ENCODE measurements around the gene JUNB. TPM values are rescaled to one million over a fixed set of nuclear protein-coding genes. Genes with fewer than 3 reads are reported as not detected.

JUNB gene
- polyA plus RNA-seq, 1 of the 3 experiments (the other 2 are of a cell fraction) = 224 TPM

- peaks cover 12% of the 10 kb centered on the region; the same call in 1 of the 2 replicates for H3K27me3 ChIP-seq (ENCODE audit: insufficient read depth)
- H3F3A ChIP-seq (replicated peaks; ENCODE audit: insufficient read depth) = peaks cover 15% of the 10 kb centered on the region
- peak; percentile 94 for DNase-seq
- H2AFZ ChIP-seq (ENCODE audit: low read depth) = peak overlapping the region; percentile 73
- H3K9ac ChIP-seq = no peak overlapping the region
- H3K4me1 ChIP-seq (ENCODE audit: control insufficient read depth in 1 of 2, insufficient read depth in 2 of 2, low read depth in 1 of 2, low read length in 1 of 2) = no peaks in the 10 kb centered on the region; a peak in 1 of 4 replicates
- H3K79me2 ChIP-seq (ENCODE audit: insufficient read depth) = no peaks in the 10 kb centered on the region
- peak overlapping the region; percentile 31 to 44; a peak in 3 of 4 replicates for H3K4me3 ChIP-seq (ENCODE audit: low read depth in 2 of 2, low read length in 1 of 2)
- peaks cover 0 to 4% of the 10 kb centered on the region in 2 experiments for H3K36me3 ChIP-seq (replicated peaks in 1 of 2; ENCODE audit: control insufficient read depth in 1 of 2, insufficient read depth in 2 of 2, low read length in 1 of 2)
- no peaks in the 10 kb centered on the region for H3K9me3 ChIP-seq
- POLR2A ChIA-PET = interaction anchor here (0.7 to 1.1 kb wide), 2 partner anchors 17 to 21 kb away, joined by 3 read pairs; partner anchors contain the start of gene GET3
- no peaks in the 10 kb centered on the region for H3K9me2 ChIP-seq
- CTCF ChIA-PET = interaction anchor here (0.6 to 17.5 kb wide), 34 partner anchors 11 to 1195 kb away, joined by 3 to 321 read pairs (median 4); partner anchors contain the start of genes BEST2, DCAF15, FBXW9 and GET3
- H3K4me2 ChIP-seq = peak overlapping the region; percentile 25; the same call in 1 of the 2 replicates
- 74% methylated on average over 11 of the region's 60 CpGs for WGBS (ENCODE audit: low lambda C conversion rate)
- H4K20me1 ChIP-seq (ENCODE audit: insufficient read depth) = no peaks in the 10 kb centered on the region
- TF ChIP-seq RXRA (IDR thresholded peaks at IDR 0.05; ENCODE audit: borderline replicate concordance, low read depth) = no peak
- TF ChIP-seq SMC3 (IDR thresholded peaks at IDR 0.05; ENCODE audit: low read depth, low read length) = peak; percentile 64
- no peak for TF ChIP-seq POLR2AphosphoS5 (IDR thresholded peaks at IDR 0.05; ENCODE audit: low read depth, low read length)
- TF ChIP-seq MEF2A (IDR thresholded peaks at IDR 0.05; ENCODE audit: borderline replicate concordance, low read depth) = no peak
- no peak for TF ChIP-seq EP300 (IDR thresholded peaks at IDR 0.05; ENCODE audit: borderline replicate concordance in 1 of 2, low read depth in 1 of 2, low read length in 1 of 2)
- no peak for TF ChIP-seq JUND (IDR thresholded peaks at IDR 0.05)
- TF ChIP-seq CTCF (IDR thresholded peaks at IDR 0.05) = peak; percentile 84
- TF ChIP-seq MXI1 (IDR thresholded peaks at IDR 0.05; ENCODE audit: low read depth, low read length) = peak; percentile 44; the same call in 1 of the 2 replicates
- 0 out of 2 replicates have a peak, but pooled peaks have one; percentile 46 for TF ChIP-seq RCOR1 (IDR thresholded peaks at IDR 0.05; ENCODE audit: low read length)
- no peak for TF ChIP-seq USF2 (IDR thresholded peaks at IDR 0.05; ENCODE audit: borderline replicate concordance, low read depth, low read length)
- TF ChIP-seq ELF1 (IDR thresholded peaks at IDR 0.05) = no peak
- no peak for TF ChIP-seq FOXJ3 (CRISPR knock-in tag; IDR thresholded peaks at IDR 0.05)
- peak; percentile 60 for TF ChIP-seq NRF1 (IDR thresholded peaks at IDR 0.05; ENCODE audit: low read depth, low read length)
- TF ChIP-seq PBX3 (IDR thresholded peaks at IDR 0.05) = no peak
- TF ChIP-seq RAD21 (IDR thresholded peaks at IDR 0.05; ENCODE audit: low read length) = peak; percentile 60
- TF ChIP-seq MAX (IDR thresholded peaks at IDR 0.05; ENCODE audit: low read depth) = peak; percentile 51; the same call in 1 of the 2 replicates
- no peak for TF ChIP-seq IRF3 (IDR thresholded peaks at IDR 0.05; ENCODE audit: low read depth, low read length)
- no peak; the same call in 1 of the 2 replicates for TF ChIP-seq SIN3A (IDR thresholded peaks at IDR 0.05; ENCODE audit: borderline replicate concordance, low read depth, low read length)
- H3K27ac ChIP-seq (ENCODE audit: low read depth in 2 of 2, low read length in 1 of 2) = no peak overlapping the region
These were observed 33.6 kb upstream of the JUNB start for GRCh38 chr19:12757544-12758274.

Data from SK-N-SH (cell line).